HG03558 (cell line): ENCODE measurements around the gene NPTXR.

ENCODE experiments used
- ATAC-seq: cut with Tn5 transposase; IDR thresholded peaks from one replicate; pipeline ENCODE4 v1.9.1; 2021; ENCODE audit warnings: moderate number of reproducible peaks; ENCODE audit not compliant: unreplicated experiment; ENCODE audit errors: extremely low read depth

Gene NPTXR

GRCh38 chr22:38834215-38834953 is 9.4 kb downstream of the NPTXR start:
- ATAC-seq, result no peak

GRCh38 chr22:38833061-38833460 is 10.8 kb downstream of the NPTXR start:
- no peak for ATAC-seq

GRCh38 chr22:38832005-38832978 is 11.5 kb downstream of the NPTXR start:
- no peak for ATAC-seq

DNA sequence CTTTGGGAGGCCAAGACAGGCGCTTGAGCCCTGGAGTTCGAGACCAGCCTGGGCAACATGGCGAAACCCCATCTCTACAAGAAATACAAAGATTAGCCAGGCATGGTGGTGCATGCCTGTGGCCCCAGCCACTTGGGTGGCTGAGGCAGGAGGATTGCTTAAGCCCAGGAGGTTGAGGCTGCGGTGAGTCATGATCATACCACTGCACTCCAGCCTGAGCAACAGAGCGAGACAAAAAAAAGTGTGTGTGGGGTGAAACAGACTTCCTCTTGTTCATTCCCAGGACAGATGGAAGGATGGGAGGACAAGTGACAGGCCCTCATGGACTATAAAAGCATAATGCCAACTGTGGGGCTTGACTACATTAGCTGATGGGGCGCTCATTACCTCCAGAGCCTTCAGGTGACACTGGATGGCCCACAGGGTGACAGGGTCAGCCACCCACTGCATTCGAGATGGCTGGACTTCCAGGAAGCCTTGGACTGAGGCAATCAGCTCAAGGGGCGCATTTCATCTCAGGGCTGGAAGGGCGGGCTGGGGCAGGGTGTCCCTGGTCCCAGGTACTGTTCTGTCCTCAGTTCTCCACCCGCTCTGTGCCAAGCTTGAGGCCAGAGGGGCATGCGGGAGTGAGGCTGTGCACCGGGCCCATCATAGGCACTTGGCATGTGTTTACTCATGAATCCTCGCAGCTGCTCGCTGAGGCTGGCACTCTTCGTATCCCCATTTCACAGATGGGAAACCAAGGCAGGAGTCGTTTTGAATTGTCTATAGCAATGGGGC is 12.5 kb downstream of the NPTXR start:
- ATAC-seq, result no peak

DNA sequence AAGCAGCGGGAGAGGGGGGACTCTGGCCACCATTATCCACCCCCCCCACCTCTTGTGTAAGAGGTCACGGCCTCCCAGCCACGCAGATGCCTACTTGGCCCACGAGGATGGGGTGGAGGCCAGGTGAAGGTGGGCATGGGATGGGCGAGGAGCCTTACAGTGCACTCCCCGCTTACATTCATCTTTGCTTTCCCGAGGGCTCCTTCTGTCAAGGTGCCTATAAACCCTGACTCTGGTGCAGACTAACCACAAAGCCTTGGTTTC is 13.1 kb downstream of the NPTXR start:
- no peak for ATAC-seq

DNA sequence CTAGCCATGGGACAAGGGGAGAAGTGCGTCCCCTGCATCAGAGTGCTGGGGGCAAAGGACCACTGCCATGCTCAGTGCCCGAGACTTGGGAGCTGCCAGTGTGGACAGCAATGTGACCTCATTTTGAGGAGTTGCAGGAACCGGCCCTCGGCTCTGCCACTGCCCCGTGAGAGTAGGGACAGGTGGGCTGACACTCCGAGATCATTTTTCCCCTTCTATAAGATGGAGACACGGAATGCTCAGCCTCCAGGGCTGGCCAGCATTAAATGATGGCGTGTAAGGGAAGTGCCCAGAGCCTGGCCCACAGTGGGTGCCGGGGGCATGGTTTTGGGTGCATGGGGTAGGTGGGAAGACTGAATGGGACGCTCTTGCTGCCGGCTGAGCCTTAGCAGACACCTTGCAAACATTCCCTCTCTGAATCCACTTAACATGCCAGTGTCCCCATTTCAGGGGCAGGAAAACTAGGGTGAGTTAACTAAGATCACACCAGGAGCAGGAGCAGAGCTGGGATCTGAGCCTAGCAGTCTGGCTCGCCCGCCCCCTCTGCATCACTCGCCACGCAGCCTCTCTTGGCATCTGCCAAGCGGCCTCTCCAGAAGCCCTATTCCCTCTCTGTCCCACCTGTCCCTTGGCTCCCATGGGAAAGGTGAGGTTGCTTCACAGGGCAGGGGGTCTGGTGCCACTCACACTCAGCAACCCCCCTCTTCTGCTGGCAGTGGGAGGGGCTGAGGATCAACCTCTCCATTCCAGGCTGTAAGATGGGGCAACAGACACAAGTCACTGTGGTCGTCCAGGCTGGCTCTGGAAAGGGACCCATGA is 13.6 kb downstream of the NPTXR start:
- no peak for ATAC-seq

GRCh38 chr22:38829485-38829884 is 14.3 kb downstream of the NPTXR start:
- no peak for ATAC-seq

DNA sequence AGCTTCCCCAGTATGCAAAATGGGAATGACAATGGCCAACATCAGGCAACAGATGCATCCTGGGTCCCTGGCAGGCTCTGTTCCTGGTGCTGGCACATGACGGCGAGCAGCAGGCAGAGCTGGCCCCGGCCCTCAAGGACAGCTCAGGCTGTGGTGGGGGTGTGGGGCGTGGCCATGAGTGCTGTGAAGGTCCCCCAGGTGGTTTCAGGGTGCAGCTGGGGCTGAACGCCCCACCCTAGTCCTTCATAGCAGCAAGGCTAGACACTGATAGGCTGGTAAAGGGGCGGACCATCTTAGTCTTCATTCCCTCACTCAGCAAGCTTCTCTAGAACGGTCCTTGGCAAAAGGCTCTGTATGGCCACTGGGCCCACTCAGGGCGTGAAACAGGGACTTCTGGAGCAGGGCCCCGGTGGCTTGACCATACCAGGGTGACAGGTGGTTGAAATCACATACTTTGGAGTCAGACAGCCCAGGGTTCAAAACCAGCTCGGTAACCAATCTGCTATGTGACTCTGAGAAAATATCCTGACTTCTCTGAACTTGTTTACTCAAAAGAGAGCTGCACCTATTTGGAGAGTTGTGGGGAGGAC is 15.1 kb downstream of the NPTXR start:
- ATAC-seq, result no peak

GRCh38 chr22:38828191-38828590 is 15.6 kb downstream of the NPTXR start:
- no peak for ATAC-seq

- ATAC-seq, result no peak
Measured at GRCh38 chr22:38827510-38827909, 16.3 kb downstream of the NPTXR start.

DNA sequence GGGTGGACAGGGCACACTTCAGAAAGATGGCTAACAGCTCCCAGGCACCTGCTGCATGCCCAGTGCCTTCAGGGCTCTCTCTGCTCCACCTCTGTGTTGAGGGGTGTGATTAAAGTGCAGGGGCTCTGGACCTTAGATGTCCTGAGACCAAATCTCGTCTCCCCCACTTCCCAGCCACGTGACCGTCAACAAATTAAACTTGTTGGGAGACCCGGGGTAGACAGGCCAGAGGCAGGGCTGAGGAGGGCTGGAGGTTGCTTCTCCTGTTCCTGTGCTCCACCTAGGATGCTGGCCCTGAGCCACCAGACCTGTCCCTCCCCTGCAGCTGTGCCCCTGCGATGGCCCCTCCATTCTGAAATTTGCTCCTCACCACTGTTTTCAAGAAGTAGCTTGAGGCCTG is 17.0 kb downstream of the NPTXR start:
- ATAC-seq, result no peak

GRCh38 chr22:38826386-38826785 is 17.4 kb downstream of the NPTXR start:
- ATAC-seq, result no peak

- ATAC-seq, result no peak
Measured at GRCh38 chr22:38824585-38824984, 19.2 kb downstream of the NPTXR start.

DNA sequence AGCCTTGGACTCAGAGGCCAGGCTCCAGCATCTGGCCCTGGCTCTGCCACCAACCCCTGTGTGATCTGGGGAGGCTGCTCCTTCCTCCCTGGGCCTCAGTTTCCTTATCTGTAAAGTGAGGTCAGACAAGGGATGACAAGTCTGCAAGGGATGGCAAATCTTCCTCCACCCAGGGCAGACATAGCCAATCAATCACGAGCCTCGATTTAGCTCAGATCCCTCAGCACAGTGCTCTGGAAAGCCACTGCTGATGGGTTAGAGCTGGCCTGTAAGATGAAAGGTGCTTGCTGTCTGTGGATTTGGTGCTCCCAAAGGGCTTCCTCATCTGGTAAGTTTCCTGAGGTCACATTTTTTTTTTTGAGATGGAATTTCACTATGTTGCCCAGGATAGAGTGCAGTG is 20.2 kb downstream of the NPTXR start:
- ATAC-seq, result no peak

DNA sequence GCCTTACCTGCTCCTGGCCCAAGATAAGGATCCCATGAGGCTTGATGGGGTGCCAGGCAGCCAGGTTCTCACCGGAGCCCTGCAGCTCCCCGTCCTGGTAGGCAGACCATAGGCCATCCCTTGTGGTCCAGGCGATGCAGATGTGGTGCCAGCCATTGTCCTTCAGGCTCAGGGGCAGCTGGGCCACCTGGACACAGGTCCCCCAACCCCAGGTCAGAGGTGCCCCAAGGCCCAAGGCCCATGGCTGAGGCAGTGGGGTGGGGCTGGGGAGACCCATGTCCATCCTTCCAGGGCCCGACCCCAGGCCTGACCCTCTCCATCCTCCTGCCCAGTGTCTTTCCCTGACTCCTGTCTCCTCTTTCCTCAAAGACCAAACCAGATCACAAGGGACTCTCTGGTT is 20.8 kb downstream of the NPTXR start:
- ATAC-seq, result no peak

GRCh38 chr22:38820020-38820419 is 23.8 kb downstream of the NPTXR start:
- no peak for ATAC-seq

DNA sequence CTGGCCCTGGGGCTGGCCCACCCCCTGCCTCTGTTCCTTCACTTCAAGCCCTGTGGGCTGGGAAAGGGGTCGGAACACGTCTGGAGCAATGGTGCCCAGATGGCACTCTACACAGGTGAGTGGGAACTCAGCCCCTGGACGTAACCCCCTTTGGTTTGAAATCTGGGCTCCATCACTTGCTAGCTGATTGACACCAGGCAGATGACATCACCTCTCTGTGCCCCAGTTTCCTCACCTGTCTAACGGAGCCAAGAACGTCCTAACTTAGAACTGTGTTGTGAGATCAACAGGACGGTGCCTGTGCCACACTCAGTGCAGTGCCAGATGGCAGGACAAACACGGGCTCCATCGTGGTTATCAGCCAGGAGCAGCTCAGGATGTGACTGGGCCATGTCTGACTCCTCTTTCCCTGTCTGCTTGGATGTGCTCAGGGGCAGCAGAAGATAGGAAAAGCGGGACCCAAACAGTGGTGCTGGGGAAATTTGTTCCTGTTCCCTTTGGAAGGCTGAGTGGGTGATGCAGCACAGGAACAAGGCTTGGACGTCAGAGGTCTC is 24.4 kb downstream of the NPTXR start:
- ATAC-seq, result no peak

GRCh38 chr22:38817196-38817595 is 26.6 kb downstream of the NPTXR start:
- no peak for ATAC-seq

GRCh38 chr22:38815842-38816241 is 28.0 kb downstream of the NPTXR start:
- no peak for ATAC-seq
